Panc1 (cell line): Measurements from ENCODE around the gene LIPE. TPM values are rescaled to one million over a fixed set of nuclear protein-coding genes. Genes with fewer than 3 reads are reported as not detected.

Source experiments
- ATAC-seq: fragments of 200-7000 bp; cut with Tn5 transposase; 2 replicates; pipeline ENCODE4 v1.9.1; 2020; ENCODE audit warnings: mild to moderate bottlenecking, moderate library complexity
- BruUV-seq: library from RNA; stranded (reverse); fragments of 400-500 nt; replicated peaks from 2 replicates; lab custom pipeline; 2021; lab: Mats Ljungman, UMichigan
- CTCF ChIA-PET: fragments of 300-600 bp; sonication (Branson Sonifier 250); formaldehyde crosslinking; loops from one replicate; lab custom pipeline; 2022; ENCODE audit warnings: antibody characterized with exemption; lab: Charles Lee
- POLR2A ChIA-PET: fragments of 300-600 bp; sonication (Branson Sonifier 250); formaldehyde crosslinking; loops from one replicate; lab custom pipeline; 2022; ENCODE audit warnings: antibody characterized with exemption; lab: Charles Lee
- DNase-seq: peaks from one replicate; pipeline ENCODE4 v3.0.0-alpha.2; 2010; ENCODE audit warnings: low read depth, low spot score
- H3K27ac ChIP-seq: 2 replicates; pipeline ENCODE4 v1.5.1; 2011; ENCODE audit warnings: mild to moderate bottlenecking, low read length, inconsistent platforms
- H3K27me3 ChIP-seq: fragments of 200-500 bp; sonication (Bioruptor generic); 2 replicates; pipeline ENCODE4 v1.6.0; 2014; ENCODE audit warnings: low read length, inconsistent platforms; ENCODE audit not compliant: control insufficient read depth, insufficient read depth
- H3K36me3 ChIP-seq: fragments of 200-500 bp; sonication (Bioruptor generic); 2 replicates; pipeline ENCODE4 v1.5.1; 2014; ENCODE audit warnings: inconsistent platforms, mild to moderate bottlenecking, low read length, moderate library complexity; ENCODE audit not compliant: control insufficient read depth, insufficient read depth
- H3K4me1 ChIP-seq: 2 replicates; pipeline ENCODE4 v1.5.1; 2011; ENCODE audit warnings: inconsistent platforms, mild to moderate bottlenecking, low read length, moderate library complexity; ENCODE audit not compliant: control insufficient read depth, insufficient read depth
- H3K4me3 ChIP-seq, 2 experiments: 2 replicates each; pipeline ENCODE4 v1.5.1; 2011 to 2012; ENCODE audit warnings: low read depth in 2 of 2, low read length in 2 of 2, mild to moderate bottlenecking in 2 of 2, inconsistent platforms in 1 of 2, moderate library complexity in 1 of 2
- H3K9me3 ChIP-seq: fragments of 200-500 bp; sonication (Bioruptor generic); 2 replicates; pipeline ENCODE4 v1.5.1; 2014; ENCODE audit warnings: low read depth, mild to moderate bottlenecking, inconsistent platforms, low read length, moderate library complexity; ENCODE audit not compliant: control insufficient read depth, insufficient read depth
- POLR2AphosphoS5 ChIP-seq: IDR thresholded peaks from 2 replicates; pipeline ENCODE4 v1.6.1; 2012; ENCODE audit warnings: mild to moderate bottlenecking, low read depth, low read length, moderate library complexity
- SIN3A ChIP-seq: IDR thresholded peaks from 2 replicates; pipeline ENCODE4 v1.6.1; 2012; ENCODE audit warnings: low read depth, mild to moderate bottlenecking, low read length, moderate library complexity, borderline replicate concordance; ENCODE audit not compliant: insufficient read depth
- TCF7L2 ChIP-seq: IDR thresholded peaks from 2 replicates; pipeline ENCODE4 v1.6.1; 2011; ENCODE audit warnings: mild to moderate bottlenecking, low read depth, low read length, inconsistent platforms
- in situ Hi-C: cut with HindIII; loops from 2 replicates; pipeline ENCODE4 v1.10.0; 2016; ENCODE audit warnings: low sequenced_read_pairs, low pct_unique_long_range_greater_than_20kb
- intact Hi-C: fragments of 100-400 bp; cut with micrococcal nuclease; formaldehyde crosslinking; loops from one replicate; pipeline ENCODE4 v1.10.0; 2022; ENCODE audit not compliant: unreplicated experiment
- total RNA-seq: library from RNA; stranded (reverse); gene quantifications from one replicate; pipeline ENCODE4 v1.2.1, GENCODE V29; 2021; ENCODE audit not compliant: unreplicated experiment
- TF ChIP-seq, protein P1 (sequence below), 2 experiments: IDR thresholded peaks; 2 replicates each; pipeline ENCODE4 v1.6.1; 2011 to 2012; ENCODE audit warnings: low read depth in 2 of 2, control low read depth in 1 of 2, low read length in 1 of 2, mild to moderate bottlenecking in 1 of 2, moderate library complexity in 1 of 2; ENCODE audit not compliant: insufficient read depth in 1 of 2
- TF ChIP-seq, protein P2 (sequence below): fragments of 450-650 bp; IDR thresholded peaks from 2 replicates; pipeline ENCODE4 v1.5.1; 2017; ENCODE audit warnings: mild to moderate bottlenecking

Gene LIPE
- total RNA-seq, 1 experiment from 2014 or later: 3.4 TPM

DNA sequence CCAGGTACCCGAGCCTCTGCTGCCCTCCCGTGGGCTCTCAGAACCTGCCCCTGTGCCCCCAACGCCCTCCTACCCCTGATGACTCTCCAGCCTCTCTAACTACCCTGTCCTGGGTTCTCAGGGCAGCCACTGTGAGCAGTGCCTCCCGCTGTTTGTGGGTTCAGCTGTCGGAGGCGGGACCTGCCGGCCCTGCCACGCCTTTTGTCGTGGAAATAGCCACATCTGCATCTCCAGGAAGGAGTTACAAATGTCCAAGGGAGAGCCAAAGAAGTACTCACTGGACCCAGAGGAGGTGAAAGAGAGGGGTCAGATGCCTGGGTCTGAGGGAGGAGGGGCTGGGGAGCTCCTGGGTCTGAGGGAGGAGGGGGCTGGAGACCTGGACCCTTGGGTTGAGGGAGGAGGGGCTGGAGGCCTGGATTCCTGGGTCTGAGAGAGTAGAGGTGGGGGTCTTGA is 57.1 kb downstream of the LIPE start:
- intact Hi-C loops: no loop called here
- no peak for ATAC-seq
- ChIA-PET POLR2A (no interaction called here), CTCF (no interaction called here)
- Histone ChIP-seq H3K4me3 (no peak overlapping the region), H3K9me3 (no peaks in the 10 kb centered on the region), H3K36me3 (no peaks in the 10 kb centered on the region), H3K27me3 (no peaks in the 10 kb centered on the region), H3K27ac (no peak overlapping the region), H3K4me1 (no peaks in the 10 kb centered on the region)
- TF ChIP-seq SIN3A (no peak), POLR2AphosphoS5 (no peak), TCF7L2 (no peak)
- TF ChIP-seq, protein P1, sequence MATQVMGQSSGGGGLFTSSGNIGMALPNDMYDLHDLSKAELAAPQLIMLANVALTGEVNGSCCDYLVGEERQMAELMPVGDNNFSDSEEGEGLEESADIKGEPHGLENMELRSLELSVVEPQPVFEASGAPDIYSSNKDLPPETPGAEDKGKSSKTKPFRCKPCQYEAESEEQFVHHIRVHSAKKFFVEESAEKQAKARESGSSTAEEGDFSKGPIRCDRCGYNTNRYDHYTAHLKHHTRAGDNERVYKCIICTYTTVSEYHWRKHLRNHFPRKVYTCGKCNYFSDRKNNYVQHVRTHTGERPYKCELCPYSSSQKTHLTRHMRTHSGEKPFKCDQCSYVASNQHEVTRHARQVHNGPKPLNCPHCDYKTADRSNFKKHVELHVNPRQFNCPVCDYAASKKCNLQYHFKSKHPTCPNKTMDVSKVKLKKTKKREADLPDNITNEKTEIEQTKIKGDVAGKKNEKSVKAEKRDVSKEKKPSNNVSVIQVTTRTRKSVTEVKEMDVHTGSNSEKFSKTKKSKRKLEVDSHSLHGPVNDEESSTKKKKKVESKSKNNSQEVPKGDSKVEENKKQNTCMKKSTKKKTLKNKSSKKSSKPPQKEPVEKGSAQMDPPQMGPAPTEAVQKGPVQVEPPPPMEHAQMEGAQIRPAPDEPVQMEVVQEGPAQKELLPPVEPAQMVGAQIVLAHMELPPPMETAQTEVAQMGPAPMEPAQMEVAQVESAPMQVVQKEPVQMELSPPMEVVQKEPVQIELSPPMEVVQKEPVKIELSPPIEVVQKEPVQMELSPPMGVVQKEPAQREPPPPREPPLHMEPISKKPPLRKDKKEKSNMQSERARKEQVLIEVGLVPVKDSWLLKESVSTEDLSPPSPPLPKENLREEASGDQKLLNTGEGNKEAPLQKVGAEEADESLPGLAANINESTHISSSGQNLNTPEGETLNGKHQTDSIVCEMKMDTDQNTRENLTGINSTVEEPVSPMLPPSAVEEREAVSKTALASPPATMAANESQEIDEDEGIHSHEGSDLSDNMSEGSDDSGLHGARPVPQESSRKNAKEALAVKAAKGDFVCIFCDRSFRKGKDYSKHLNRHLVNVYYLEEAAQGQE (IDR thresholded peaks at IDR 0.05; ENCODE audit: insufficient read depth in 1 of 2, low read depth in 2 of 2, low read length in 1 of 2): no peak
- TF ChIP-seq, protein P2, sequence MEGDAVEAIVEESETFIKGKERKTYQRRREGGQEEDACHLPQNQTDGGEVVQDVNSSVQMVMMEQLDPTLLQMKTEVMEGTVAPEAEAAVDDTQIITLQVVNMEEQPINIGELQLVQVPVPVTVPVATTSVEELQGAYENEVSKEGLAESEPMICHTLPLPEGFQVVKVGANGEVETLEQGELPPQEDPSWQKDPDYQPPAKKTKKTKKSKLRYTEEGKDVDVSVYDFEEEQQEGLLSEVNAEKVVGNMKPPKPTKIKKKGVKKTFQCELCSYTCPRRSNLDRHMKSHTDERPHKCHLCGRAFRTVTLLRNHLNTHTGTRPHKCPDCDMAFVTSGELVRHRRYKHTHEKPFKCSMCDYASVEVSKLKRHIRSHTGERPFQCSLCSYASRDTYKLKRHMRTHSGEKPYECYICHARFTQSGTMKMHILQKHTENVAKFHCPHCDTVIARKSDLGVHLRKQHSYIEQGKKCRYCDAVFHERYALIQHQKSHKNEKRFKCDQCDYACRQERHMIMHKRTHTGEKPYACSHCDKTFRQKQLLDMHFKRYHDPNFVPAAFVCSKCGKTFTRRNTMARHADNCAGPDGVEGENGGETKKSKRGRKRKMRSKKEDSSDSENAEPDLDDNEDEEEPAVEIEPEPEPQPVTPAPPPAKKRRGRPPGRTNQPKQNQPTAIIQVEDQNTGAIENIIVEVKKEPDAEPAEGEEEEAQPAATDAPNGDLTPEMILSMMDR: no peak
- in situ Hi-C loops: no loop called here
- no peak for DNase-seq
- BruUV-seq: no TSS peak

DNA sequence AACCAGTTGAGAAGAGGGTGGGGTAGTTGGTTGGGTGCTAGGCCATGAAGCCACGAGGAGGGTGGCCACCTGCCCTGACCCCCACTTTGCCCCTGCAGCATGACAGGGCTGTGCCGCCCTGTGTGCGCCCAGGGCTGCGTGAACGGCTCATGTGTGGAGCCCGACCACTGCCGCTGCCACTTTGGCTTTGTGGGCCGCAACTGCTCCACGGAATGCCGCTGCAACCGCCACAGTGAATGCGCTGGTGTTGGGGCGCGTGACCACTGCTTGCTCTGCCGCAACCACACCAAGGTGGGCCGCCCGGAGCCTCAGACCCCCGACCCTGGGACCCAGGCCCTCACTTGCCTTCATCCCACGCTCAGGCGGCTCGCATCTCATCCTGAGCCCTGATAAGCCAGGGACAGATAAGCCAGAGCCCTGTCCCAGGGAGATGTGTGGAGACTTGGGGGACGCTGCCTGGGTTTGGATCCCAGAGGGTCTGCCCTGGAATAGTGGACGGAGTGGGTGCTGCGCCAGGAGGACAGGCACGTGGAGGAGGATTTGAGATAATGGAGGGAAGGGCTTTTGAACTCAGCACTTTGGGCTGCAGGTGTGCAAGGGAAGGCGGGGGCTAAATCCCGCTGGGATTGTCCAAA is 57.6 kb downstream of the LIPE start:
- in situ Hi-C loops (no loop called here), intact Hi-C loops (no loop called here)
- Histone ChIP-seq H3K36me3 (no peaks in the 10 kb centered on the region), H3K4me1 (no peaks in the 10 kb centered on the region), H3K27me3 (no peaks in the 10 kb centered on the region), H3K9me3 (no peaks in the 10 kb centered on the region), H3K4me3 (no peak overlapping the region), H3K27ac (no peak overlapping the region)
- no peak for ATAC-seq
- ChIA-PET CTCF (no interaction called here), POLR2A (no interaction called here)
- no TSS peak for BruUV-seq
- TF ChIP-seq TCF7L2: no peak
- TF ChIP-seq, protein P1 (IDR thresholded peaks at IDR 0.05; ENCODE audit: insufficient read depth in 1 of 2, low read depth in 2 of 2, low read length in 1 of 2): no peak
- TF ChIP-seq, protein P2: no peak
- TF ChIP-seq SIN3A: no peak
- no peak for TF ChIP-seq POLR2AphosphoS5
- DNase-seq: no peak
